ENCODE measurements around the gene SNAI1.

Gene SNAI1

DNA sequence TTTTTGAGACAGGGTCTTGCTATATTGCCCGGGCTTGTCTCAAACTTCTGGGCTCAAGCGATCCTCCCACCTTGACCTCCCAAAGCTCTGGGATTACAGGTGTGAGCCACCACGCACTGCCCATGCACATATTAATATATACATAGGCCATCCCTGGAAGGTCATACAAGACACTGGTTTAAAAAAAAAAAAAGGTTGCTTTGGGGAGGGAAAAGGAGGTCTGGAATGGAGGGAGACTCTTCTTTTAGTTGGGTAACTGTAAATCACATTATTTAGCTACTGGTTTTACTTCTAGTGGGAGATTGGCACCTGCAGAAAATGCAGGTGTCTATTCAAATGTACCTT lies 4.1 kb upstream of the SNAI1 start:
- Histone ChIP-seq H3K4me1 (ENCODE audit: control insufficient read depth, insufficient read depth, low read length, poor library complexity, severe bottlenecking) (peaks cover 19% of the 10 kb centered on the region), H3K36me3 (ENCODE audit: control insufficient read depth, insufficient read depth, low read length) (no peaks in the 10 kb centered on the region), H3K27me3 (replicated peaks; ENCODE audit: control insufficient read depth, insufficient read depth, low read length, poor library complexity, severe bottlenecking) (no peaks in the 10 kb centered on the region), H3K9me3 (ENCODE audit: control insufficient read depth, low read length) (no peaks in the 10 kb centered on the region), H3K27ac (ENCODE audit: insufficient read depth, low read length, poor library complexity, severe bottlenecking) (no peak overlapping the region), H3K4me3 (ENCODE audit: insufficient read depth, low read depth, low read length, poor library complexity, severe bottlenecking) (no peak overlapping the region)
- DNase-seq, result no peak

- H3K4me3 ChIP-seq (ENCODE audit: insufficient read depth, low read depth, low read length, poor library complexity, severe bottlenecking), result no peak overlapping the region
Observed at GRCh38 chr20:49979030-49979832, 3.5 kb upstream of the SNAI1 start.

DNA sequence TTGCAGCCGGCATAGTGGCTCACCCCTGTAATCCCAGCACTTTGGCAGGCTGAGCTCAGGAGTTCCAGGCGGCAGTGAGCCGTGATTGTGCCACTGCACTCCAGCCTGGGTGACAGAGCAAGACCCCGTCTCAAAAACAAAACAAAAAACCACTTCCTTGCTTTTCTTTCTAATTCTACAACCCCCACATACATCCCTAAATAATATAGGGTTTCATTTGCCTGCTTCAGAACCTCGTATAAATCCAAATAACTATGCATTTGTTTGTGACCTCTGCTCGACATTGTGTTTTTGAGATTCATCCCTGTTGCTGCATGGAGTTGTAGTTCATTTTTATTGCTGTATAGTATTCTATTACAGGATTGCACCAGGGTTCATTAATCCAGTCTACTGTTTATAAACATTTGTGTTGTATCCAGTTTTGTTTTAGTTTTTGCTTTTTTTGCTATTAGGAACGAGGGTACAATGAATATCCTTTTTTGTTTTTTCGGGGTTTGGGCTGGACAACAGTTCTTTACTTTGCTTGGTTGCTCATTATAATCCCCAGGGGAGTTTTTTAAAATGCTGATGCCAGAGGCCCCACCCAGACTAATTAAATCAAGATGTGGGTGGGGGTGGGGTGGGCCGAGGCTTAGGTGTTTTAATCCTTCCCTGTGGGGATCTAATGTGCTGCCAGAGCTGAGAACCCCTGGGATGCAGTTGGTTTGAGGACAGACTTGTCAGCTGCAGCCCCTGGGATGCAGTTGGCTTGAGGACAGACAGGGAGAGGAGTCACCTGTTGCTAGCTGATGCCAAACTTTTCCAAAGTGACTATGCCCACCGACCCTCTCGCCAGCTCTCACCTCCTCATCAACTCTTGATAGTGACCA lies 2.4 kb upstream of the SNAI1 start:
- Histone ChIP-seq H3K27ac (ENCODE audit: insufficient read depth, low read length, poor library complexity, severe bottlenecking) (no peak overlapping the region), H3K4me3 (ENCODE audit: insufficient read depth, low read depth, low read length, poor library complexity, severe bottlenecking) (no peak overlapping the region), H3K36me3 (ENCODE audit: control insufficient read depth, insufficient read depth, low read length) (no peaks in the 10 kb centered on the region), H3K27me3 (replicated peaks; ENCODE audit: control insufficient read depth, insufficient read depth, low read length, poor library complexity, severe bottlenecking) (no peaks in the 10 kb centered on the region), H3K4me1 (ENCODE audit: control insufficient read depth, insufficient read depth, low read length, poor library complexity, severe bottlenecking) (peaks cover 19% of the 10 kb centered on the region), H3K9me3 (ENCODE audit: control insufficient read depth, low read length) (no peaks in the 10 kb centered on the region)
- DNase-seq, result no peak

More at GRCh38 chr20:49979030-49979832, 3.5 kb upstream of the SNAI1 start:
- H3K9me3 ChIP-seq (ENCODE audit: control insufficient read depth, low read length), result no peaks in the 10 kb centered on the region
- H3K4me1 ChIP-seq (ENCODE audit: control insufficient read depth, insufficient read depth, low read length, poor library complexity, severe bottlenecking), result peaks cover 19% of the 10 kb centered on the region
- H3K27ac ChIP-seq (ENCODE audit: insufficient read depth, low read length, poor library complexity, severe bottlenecking), result no peak overlapping the region
- DNase-seq, result peak; percentile 49 to 52 (median 49)
- H3K36me3 ChIP-seq (ENCODE audit: control insufficient read depth, insufficient read depth, low read length), result no peaks in the 10 kb centered on the region
- no peaks in the 10 kb centered on the region for H3K27me3 ChIP-seq (replicated peaks; ENCODE audit: control insufficient read depth, insufficient read depth, low read length, poor library complexity, severe bottlenecking)

DNA sequence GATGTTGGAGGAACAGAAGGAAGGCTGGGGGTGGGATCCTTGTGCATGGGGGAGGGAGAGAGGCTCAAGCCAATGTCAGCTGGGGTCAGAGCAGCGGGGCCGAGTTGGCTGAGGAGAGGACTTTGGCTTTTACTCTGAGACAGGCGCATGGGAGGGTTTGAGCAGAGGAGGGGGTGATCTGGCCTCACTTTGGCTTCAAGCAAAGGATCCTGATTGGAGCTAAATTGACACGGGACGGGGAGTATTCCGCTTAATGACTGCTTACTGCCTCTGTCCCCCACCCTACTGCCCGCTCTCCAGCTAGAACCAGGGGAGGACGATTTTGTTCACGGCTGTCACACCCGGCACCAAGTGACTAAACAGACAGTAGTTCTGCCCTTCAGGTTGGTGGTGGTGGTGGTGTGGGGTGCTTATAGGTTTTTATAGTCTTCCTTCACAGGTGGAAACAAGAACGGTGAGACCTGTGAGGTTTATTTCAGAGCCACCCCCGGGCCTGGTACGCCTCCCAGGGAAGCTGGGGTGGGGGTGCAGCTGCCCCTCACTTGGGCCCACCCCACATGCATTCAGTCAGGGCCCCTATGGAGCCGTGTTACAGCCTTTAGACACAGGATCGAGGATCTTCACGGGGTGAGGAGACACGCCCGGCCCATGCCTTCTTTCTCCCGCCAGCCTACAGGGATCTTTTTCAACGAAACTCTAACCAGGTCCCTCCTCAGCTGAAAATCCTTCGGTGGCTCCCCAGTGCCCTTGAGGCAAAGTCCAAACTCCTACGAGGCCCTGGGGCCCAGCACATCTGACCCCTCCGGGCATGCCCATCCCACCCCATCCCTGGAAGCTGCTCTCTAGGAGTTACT lies 1.3 kb upstream of the SNAI1 start:
- Histone ChIP-seq H3K9me3 (ENCODE audit: control insufficient read depth, low read length) (no peaks in the 10 kb centered on the region), H3K36me3 (ENCODE audit: control insufficient read depth, insufficient read depth, low read length) (no peaks in the 10 kb centered on the region), H3K4me3 (ENCODE audit: insufficient read depth, low read depth, low read length, poor library complexity, severe bottlenecking) (no peak overlapping the region), H3K4me1 (ENCODE audit: control insufficient read depth, insufficient read depth, low read length, poor library complexity, severe bottlenecking) (peaks cover 19% of the 10 kb centered on the region), H3K27ac (ENCODE audit: insufficient read depth, low read length, poor library complexity, severe bottlenecking) (no peak overlapping the region), H3K27me3 (replicated peaks; ENCODE audit: control insufficient read depth, insufficient read depth, low read length, poor library complexity, severe bottlenecking) (no peaks in the 10 kb centered on the region)
- no peak for DNase-seq

DNA sequence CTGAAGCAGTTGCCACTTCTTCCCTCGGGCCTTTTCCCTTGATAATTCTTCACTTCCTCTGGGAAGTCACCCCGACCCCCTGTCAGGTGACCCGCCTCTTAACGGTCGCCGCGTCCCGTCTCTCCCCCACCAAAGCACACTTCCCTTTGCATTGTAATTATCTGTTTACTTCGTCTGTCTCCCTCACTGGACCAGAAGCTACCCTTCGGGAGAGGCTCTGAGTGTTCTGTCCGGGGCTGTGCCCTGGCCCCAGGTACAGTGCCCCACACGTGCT lies 771 bp upstream of the SNAI1 start:
- no peak for DNase-seq
- H3K27ac ChIP-seq (ENCODE audit: insufficient read depth, low read length, poor library complexity, severe bottlenecking), result no peak overlapping the region

DNA sequence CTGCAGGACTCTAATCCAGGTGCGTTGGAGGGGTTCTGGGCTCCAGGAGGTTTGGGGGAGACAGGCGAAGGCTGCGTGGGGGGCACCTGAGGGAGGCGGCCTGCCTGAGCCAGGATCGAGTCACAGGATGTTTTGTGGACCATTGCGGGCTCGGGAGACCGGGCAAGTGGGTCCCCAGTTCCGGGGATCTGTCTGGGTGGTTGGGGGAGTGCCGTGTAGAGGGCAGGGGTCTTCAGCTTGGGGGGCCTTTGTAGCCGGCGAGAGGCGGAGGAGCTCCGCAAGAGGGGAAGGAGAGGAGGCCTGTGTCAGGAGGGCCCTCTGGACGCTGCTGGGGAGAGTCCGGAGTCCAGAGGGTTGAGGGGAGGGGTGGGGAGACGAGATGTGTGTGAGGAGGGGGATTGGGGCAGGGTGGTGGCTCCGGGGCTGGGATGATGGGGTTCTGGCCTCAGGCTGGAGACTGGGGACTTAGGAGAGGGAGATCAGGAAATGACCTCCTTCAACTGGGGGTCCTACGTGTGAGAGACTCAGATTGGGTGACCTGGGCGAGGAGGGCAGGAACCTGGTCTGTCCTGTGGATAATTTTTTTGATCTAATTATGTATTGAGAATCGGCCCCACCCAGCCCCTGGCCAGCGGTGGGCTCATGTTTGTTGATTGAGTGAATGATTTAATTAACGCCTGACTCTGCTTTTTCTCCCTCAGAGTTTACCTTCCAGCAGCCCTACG lies 505 bp downstream of the SNAI1 start:
- DNase-seq, result no peak
- Histone ChIP-seq H3K9me3 (ENCODE audit: control insufficient read depth, low read length) (no peaks in the 10 kb centered on the region), H3K27ac (ENCODE audit: insufficient read depth, low read length, poor library complexity, severe bottlenecking) (no peak overlapping the region), H3K36me3 (ENCODE audit: control insufficient read depth, insufficient read depth, low read length) (no peaks in the 10 kb centered on the region), H3K27me3 (replicated peaks; ENCODE audit: control insufficient read depth, insufficient read depth, low read length, poor library complexity, severe bottlenecking) (no peaks in the 10 kb centered on the region), H3K4me1 (ENCODE audit: control insufficient read depth, insufficient read depth, low read length, poor library complexity, severe bottlenecking) (peaks cover 19% of the 10 kb centered on the region), H3K4me3 (ENCODE audit: insufficient read depth, low read depth, low read length, poor library complexity, severe bottlenecking) (peak overlapping the region; percentile 48)

More for the DNA sequence above, 771 bp upstream of the SNAI1 start:
- no peaks in the 10 kb centered on the region for H3K36me3 ChIP-seq (ENCODE audit: control insufficient read depth, insufficient read depth, low read length)
- H3K27me3 ChIP-seq (replicated peaks; ENCODE audit: control insufficient read depth, insufficient read depth, low read length, poor library complexity, severe bottlenecking), result no peaks in the 10 kb centered on the region
- peaks cover 19% of the 10 kb centered on the region for H3K4me1 ChIP-seq (ENCODE audit: control insufficient read depth, insufficient read depth, low read length, poor library complexity, severe bottlenecking)
- H3K9me3 ChIP-seq (ENCODE audit: control insufficient read depth, low read length), result no peaks in the 10 kb centered on the region
- H3K4me3 ChIP-seq (ENCODE audit: insufficient read depth, low read depth, low read length, poor library complexity, severe bottlenecking), result peak overlapping the region; percentile 46

- peaks cover 17% of the 10 kb centered on the region for H3K4me1 ChIP-seq (ENCODE audit: control insufficient read depth, insufficient read depth, low read length, poor library complexity, severe bottlenecking)
- no peak overlapping the region for H3K27ac ChIP-seq (ENCODE audit: insufficient read depth, low read length, poor library complexity, severe bottlenecking)
- H3K9me3 ChIP-seq (ENCODE audit: control insufficient read depth, low read length), result no peaks in the 10 kb centered on the region
- no peak for DNase-seq
- H3K4me3 ChIP-seq (ENCODE audit: insufficient read depth, low read depth, low read length, poor library complexity, severe bottlenecking), result no peak overlapping the region
- no peaks in the 10 kb centered on the region for H3K27me3 ChIP-seq (replicated peaks; ENCODE audit: control insufficient read depth, insufficient read depth, low read length, poor library complexity, severe bottlenecking)
- H3K36me3 ChIP-seq (ENCODE audit: control insufficient read depth, insufficient read depth, low read length), result no peaks in the 10 kb centered on the region
Observed at GRCh38 chr20:49983848-49984408, 1.1 kb downstream of the SNAI1 start.

DNA sequence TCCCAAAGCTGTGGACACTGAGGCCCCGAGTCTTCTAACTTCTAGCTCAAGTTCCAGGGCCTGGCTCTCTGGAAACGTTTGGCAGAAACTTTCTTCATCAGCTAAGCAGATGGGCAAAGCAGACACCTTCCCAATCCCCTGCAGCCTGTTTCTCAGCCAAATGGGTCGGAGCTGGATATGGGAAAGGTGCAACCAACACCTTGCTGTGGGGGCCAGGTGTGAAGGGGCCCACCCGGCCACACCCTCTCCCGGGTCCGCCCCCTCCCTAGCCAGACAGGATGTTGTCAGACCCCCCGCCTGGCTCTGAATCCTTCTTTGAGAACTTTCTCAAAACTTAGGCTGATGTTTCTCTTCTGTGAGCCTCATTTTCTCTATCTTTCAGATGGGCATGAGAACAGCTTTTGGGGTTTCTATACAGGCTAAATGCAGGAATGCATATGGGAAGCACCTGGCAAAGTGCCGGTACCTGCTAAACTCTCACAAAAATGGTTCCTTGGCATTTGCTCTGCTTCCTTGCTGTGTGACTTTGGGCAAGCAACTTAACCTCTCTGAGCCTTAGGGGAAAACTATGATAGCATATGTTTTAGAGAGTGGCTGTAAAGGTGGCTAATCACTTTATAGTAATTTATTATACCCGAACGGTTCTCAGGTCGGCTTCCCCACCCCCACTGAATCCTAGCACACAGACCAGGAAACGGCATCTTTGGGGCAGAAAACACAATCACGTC lies 1.8 kb downstream of the SNAI1 start:
- H3K4me1 ChIP-seq (ENCODE audit: control insufficient read depth, insufficient read depth, low read length, poor library complexity, severe bottlenecking), result peaks cover 13% of the 10 kb centered on the region

DNA sequence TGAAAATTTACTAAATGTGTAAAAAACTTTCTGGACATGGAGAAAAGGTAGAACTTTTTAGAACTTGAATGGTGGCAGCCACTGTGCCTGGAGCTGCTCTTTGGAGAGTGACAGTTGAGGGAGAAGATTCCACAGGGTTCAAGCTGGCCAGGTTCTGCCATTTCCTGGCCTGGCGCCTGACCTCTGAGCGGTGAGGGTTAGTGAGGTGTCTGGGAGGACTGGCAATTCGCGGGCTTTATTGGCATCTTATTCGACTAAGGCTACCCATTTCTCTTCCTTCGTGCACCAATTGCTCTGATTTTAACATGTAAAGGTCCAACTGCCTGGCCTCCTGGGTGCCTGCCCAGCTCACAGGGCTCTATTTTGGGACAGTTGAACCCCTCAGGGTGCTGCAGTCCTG lies 2.4 kb downstream of the SNAI1 start:
- Histone ChIP-seq H3K4me1 (ENCODE audit: control insufficient read depth, insufficient read depth, low read length, poor library complexity, severe bottlenecking) (peaks cover 13% of the 10 kb centered on the region), H3K9me3 (ENCODE audit: control insufficient read depth, low read length) (no peaks in the 10 kb centered on the region), H3K27ac (ENCODE audit: insufficient read depth, low read length, poor library complexity, severe bottlenecking) (no peak overlapping the region), H3K4me3 (ENCODE audit: insufficient read depth, low read depth, low read length, poor library complexity, severe bottlenecking) (no peak overlapping the region), H3K36me3 (ENCODE audit: control insufficient read depth, insufficient read depth, low read length) (no peaks in the 10 kb centered on the region), H3K27me3 (replicated peaks; ENCODE audit: control insufficient read depth, insufficient read depth, low read length, poor library complexity, severe bottlenecking) (no peaks in the 10 kb centered on the region)
- DNase-seq, result no peak

More for the DNA sequence above, 1.8 kb downstream of the SNAI1 start:
- Histone ChIP-seq H3K27ac (ENCODE audit: insufficient read depth, low read length, poor library complexity, severe bottlenecking) (no peak overlapping the region), H3K27me3 (replicated peaks; ENCODE audit: control insufficient read depth, insufficient read depth, low read length, poor library complexity, severe bottlenecking) (no peaks in the 10 kb centered on the region), H3K4me3 (ENCODE audit: insufficient read depth, low read depth, low read length, poor library complexity, severe bottlenecking) (no peak overlapping the region), H3K36me3 (ENCODE audit: control insufficient read depth, insufficient read depth, low read length) (no peaks in the 10 kb centered on the region), H3K9me3 (ENCODE audit: control insufficient read depth, low read length) (no peaks in the 10 kb centered on the region)
- no peak for DNase-seq

All from effector memory CD4-positive, alpha-beta T cell (primary cell).